K562 (cell line): ENCODE data around the gene AMH. TPM values are rescaled to one million over a fixed set of nuclear protein-coding genes. Genes with fewer than 3 reads are reported as not detected.

ENCODE experiments used
- GABPB1 ChIP-seq: sonication (generic); formaldehyde crosslinking; IDR thresholded peaks from 2 replicates; pipeline ENCODE4 v1.8.0; 2022; ENCODE audit warnings: mild to moderate bottlenecking, missing genetic modification reagents
- MAFG ChIP-seq: fragments of 450-650 bp; conservative IDR thresholded peaks from 2 replicates; pipeline ENCODE4 v1.6.1; 2016; ENCODE audit warnings: missing genetic modification characterization, missing compliant biosample characterization
- MITF ChIP-seq: IDR thresholded peaks from 2 replicates; pipeline ENCODE4 v1.6.1; 2014; ENCODE audit warnings: antibody characterized with exemption
- MNT ChIP-seq, 2 experiments: fragments of 450-650 bp; conservative IDR thresholded peaks; 2 replicates each; pipeline ENCODE4 v1.6.1; 2017; ENCODE audit warnings: mild to moderate bottlenecking in 2 of 2, moderate library complexity in 2 of 2
- PBX2 ChIP-seq, 2 experiments: IDR thresholded peaks in 1 of 2; conservative IDR thresholded peaks in 1 of 2; 2 replicates each; pipeline ENCODE4 v1.6.1; 2016; ENCODE audit warnings: low read depth in 2 of 2, mild to moderate bottlenecking in 1 of 2, missing compliant biosample characterization in 1 of 2, missing genetic modification characterization in 1 of 2, moderate library complexity in 1 of 2
- POLR2G ChIP-seq: fragments of 200-400 bp; formaldehyde crosslinking; IDR thresholded peaks from 2 replicates; pipeline ENCODE4 v1.6.1; 2017; ENCODE audit warnings: low read depth, mild to moderate bottlenecking, antibody characterized with exemption, low read length, moderate library complexity
- SNAPC5 ChIP-seq: fragments of 250-450 bp; sonication (Bioruptor Pico); IDR thresholded peaks from 2 replicates; pipeline ENCODE4 v1.8.0; 2021; ENCODE audit warnings: moderate library complexity, mild to moderate bottlenecking, inconsistent platforms
- TAF1 ChIP-seq: IDR thresholded peaks from 2 replicates; pipeline ENCODE4 v1.6.1; 2011; ENCODE audit warnings: mild to moderate bottlenecking, low read length, moderate library complexity; ENCODE audit not compliant: insufficient read depth, control insufficient read depth, severe bottlenecking; ENCODE audit errors: extremely low read depth
- TEAD4 ChIP-seq, 2 experiments: sonication (generic) in 1 of 2; formaldehyde crosslinking in 1 of 2; IDR thresholded peaks; 2 replicates each; pipeline versions ENCODE4 v1.6.1 to v1.8.0; 2012 to 2022; ENCODE audit warnings: borderline replicate concordance in 1 of 2, inconsistent platforms in 1 of 2, low read length in 1 of 2, mild to moderate bottlenecking in 1 of 2, missing genetic modification reagents in 1 of 2
- WHSC1 ChIP-seq: IDR thresholded peaks from one replicate; pipeline ENCODE4 v1.6.1; 2012; ENCODE audit warnings: low read length, control low read depth, inconsistent platforms
- ZFP1 ChIP-seq: fragments of 450-650 bp; formaldehyde crosslinking; IDR thresholded peaks from 2 replicates; pipeline ENCODE4 v1.4.0; 2020; ENCODE audit warnings: mild to moderate bottlenecking, mixed read lengths
- ZMIZ1 ChIP-seq, 2 experiments: fragments of 150-350 bp in 1 of 2; IDR thresholded peaks; 2 replicates each; pipeline ENCODE4 v1.6.1; 2012 to 2016; ENCODE audit warnings: low read depth in 2 of 2, low read length in 2 of 2, mild to moderate bottlenecking in 1 of 2, moderate library complexity in 1 of 2
- ZNF699 ChIP-seq: fragments of 250-450 bp; sonication (Bioruptor Pico); IDR thresholded peaks from 2 replicates; pipeline ENCODE4 v1.8.0; 2021; ENCODE audit warnings: mild to moderate bottlenecking, moderate library complexity; ENCODE audit not compliant: insufficient replicate concordance
- polyA plus RNA-seq, 8 experiments: library from polyadenylated mRNA; depleted of rRNA in 4 of 8; stranded (reverse) in 5 of 8; unstranded in 3 of 8; fragments of >200 nt; fragmentation: Nextera tagmentation in 2 of 8; fragmentation: Illumina TruSeq in 1 of 8; extraction: Ambion mirVana in 2 of 8; extraction: Trizol in 1 of 8; gene quantifications; 2 replicates each; pipeline versions ENCODE4 v1.2.1 to v1.2.3, GENCODE V29; 2011 to 2014; ENCODE audit warnings: inconsistent platforms in 1 of 8, missing spikeins in 1 of 8
- total RNA-seq, 7 experiments: library from RNA; depleted of rRNA in 6 of 7; stranded (reverse); fragments of >200 nt in 6 of 7; fragmentation: Illumina TruSeq in 2 of 7; extraction: Trizol in 2 of 7; gene quantifications; 2 replicates each; pipeline versions ENCODE4 v1.2.1 to v1.2.3, GENCODE V29; 2011 to 2021; ENCODE audit warnings: low replicate concordance in 1 of 7

AMH gene
- total and polyA plus RNA-seq, 9 of the 15 experiments (the other 6 are each of a cell fraction or from before 2014, with no cell fraction given), result 0.29 to 27.4 (median 2.6) TPM; not detected in 2

GRCh38 chr19:2269244-2270156 is 20.4 kb downstream of the AMH start (continued):
- no peak for TF ChIP-seq MAFG
- peak; percentile 85 to 90 for TF ChIP-seq MNT (conservative IDR thresholded peaks at IDR 0.05)
- no peak for TF ChIP-seq PBX2 (CRISPR knock-in tag; IDR thresholded peaks at IDR 0.05; ENCODE audit: low read depth)
- TF ChIP-seq PBX2 (tag; conservative IDR thresholded peaks at IDR 0.05; ENCODE audit: low read depth), result no peak
- no peak for TF ChIP-seq ZNF699 (CRISPR knock-in tag)
- TF ChIP-seq TAF1, result peak; percentile 100
- peak; percentile 45; the same call in 1 of the 2 replicates for TF ChIP-seq GABPB1 (CRISPR knock-in tag)
- peak; percentile 48; the same call in 1 of the 2 replicates for TF ChIP-seq MITF
- TF ChIP-seq TEAD4 (IDR thresholded peaks at IDR 0.05; ENCODE audit: low read length), result peak; percentile 65; the same call in 1 of the 2 replicates
- no peak; the same call in 1 of the 2 replicates for TF ChIP-seq TEAD4 (CRISPR knock-in tag; IDR thresholded peaks at IDR 0.05; ENCODE audit: borderline replicate concordance)
- no peak for TF ChIP-seq WHSC1
- no peak for TF ChIP-seq SNAPC5 (CRISPR knock-in tag)
- no peak for TF ChIP-seq ZFP1
- peak in 1 of 2 experiments; percentile 87; a peak in 2 of 4 replicates for TF ChIP-seq ZMIZ1 (IDR thresholded peaks at IDR 0.05; ENCODE audit: low read depth in 2 of 2, low read length in 2 of 2)
- peak; percentile 100 for TF ChIP-seq POLR2G
